HG03103 (cell line): Measurements from ENCODE around the gene SCAI.
A peak's percentile ranks its signal among the peaks of the same experiment; 100 is the strongest.
"Not testable (repeated sequence)": the region's sequence is repeated elsewhere in the genome, so short reads cannot be mapped to it uniquely, and the experiment has no call there.

ENCODE experiments used
- ATAC-seq: cut with Tn5 transposase; IDR thresholded peaks from one replicate; pipeline ENCODE4 v1.9.1; 2021; ENCODE audit warnings: low read depth; ENCODE audit not compliant: unreplicated experiment

SCAI gene

DNA sequence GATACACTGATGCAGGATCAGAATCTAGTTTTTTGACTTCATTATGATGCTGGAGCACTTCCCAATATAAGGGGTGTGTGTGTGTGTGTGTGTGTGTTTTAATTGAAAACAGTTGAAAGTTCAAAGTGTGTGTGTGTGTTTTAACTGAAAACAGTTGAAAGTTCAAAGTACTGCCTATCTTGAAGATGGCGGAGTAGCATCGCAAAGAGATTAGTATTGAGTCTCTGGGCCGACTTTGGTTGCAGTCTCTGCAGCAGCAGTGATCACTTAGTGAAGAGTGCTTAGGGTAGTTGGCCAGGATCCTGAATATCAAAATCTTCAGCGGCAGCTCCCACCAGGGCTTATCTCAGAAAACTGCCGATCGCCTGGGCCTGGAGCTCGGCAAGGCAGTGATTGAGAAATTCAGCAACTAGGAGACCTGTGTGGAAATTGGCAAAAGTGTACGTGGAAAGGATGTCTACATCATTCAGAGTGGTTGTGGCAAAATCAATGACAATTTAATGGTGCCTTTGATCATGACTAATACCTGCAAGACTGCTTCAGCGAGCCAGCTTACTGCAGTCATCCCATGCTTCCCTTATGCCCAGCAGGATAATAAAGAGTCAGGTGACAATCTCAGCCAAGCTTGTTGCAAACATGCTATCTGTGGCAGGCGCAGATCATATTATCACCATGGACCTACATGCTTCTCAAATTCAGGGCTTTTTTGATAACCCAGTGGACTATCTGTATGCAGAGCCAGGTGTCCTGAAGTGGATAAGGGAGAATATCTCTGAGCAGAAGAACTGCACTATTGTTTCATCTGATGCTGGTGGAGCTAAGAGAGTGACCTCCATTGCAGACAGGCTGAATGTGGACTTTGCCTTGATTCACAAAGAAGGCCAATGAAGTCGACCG lies 7.3 kb upstream of the SCAI start:
- no peak for ATAC-seq

DNA sequence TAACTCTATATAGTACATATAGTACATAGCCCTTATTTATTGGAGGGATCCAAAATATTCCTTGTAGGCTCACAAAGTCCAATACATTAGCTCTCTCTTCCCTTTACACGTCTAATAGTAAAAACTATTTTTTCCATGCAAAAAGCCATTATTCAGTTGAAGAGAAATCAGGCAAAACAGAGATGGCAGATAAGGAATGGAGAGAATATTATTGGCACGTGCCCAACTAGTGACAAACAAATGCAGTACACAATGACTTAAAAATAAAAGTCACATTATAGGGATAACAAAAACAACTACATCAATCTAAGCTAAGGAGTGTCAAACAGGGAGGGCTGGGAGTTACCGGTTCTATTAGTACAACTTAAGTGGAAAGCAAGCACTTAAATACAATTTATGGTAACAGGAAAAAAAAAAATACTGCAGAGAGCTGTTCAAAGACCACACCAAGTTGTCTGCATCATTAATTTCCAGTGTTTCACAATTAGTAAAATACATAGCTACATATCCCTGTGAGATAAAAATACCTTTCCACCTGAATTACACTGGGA lies 4.1 kb upstream of the SCAI start:
- ATAC-seq = no peak

DNA sequence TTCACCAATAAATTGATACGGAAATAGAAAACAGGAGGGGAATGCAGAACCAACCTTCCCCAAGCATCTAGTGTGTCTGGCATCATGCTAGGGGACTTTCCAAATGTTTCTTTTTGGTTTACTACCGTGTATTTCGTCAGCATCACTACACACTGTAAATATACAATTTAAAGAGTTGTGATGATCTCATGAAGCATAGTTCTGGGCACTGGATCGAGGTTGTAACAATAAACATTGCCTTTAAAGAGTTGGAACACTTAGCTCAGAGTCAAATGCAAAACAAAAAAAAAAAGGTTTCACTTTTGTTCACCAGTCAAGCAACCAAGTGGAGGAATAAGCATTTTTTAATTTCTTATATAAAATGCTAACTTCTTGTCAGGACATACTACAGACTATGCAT lies 2.9 kb upstream of the SCAI start:
- no peak for ATAC-seq

DNA sequence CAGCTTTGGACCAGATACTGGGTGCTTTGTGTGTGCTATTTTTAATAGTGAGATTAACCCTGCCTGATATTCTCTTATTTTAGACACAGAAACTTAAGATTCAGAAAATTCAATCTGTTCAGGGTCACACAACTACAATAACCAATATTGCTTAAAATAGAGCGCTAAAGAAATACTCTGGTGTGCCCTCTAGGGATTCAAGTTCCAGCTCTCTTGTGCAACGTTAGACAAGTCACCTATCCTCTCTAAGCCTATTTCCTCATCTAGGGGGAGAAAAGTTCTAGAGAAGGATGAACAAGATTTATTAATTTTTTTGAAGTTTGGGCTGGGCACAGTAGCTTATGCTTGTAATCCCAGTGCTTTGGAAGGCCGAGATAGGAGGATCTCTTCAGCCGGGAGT lies 2.1 kb upstream of the SCAI start:
- no peak for ATAC-seq

DNA sequence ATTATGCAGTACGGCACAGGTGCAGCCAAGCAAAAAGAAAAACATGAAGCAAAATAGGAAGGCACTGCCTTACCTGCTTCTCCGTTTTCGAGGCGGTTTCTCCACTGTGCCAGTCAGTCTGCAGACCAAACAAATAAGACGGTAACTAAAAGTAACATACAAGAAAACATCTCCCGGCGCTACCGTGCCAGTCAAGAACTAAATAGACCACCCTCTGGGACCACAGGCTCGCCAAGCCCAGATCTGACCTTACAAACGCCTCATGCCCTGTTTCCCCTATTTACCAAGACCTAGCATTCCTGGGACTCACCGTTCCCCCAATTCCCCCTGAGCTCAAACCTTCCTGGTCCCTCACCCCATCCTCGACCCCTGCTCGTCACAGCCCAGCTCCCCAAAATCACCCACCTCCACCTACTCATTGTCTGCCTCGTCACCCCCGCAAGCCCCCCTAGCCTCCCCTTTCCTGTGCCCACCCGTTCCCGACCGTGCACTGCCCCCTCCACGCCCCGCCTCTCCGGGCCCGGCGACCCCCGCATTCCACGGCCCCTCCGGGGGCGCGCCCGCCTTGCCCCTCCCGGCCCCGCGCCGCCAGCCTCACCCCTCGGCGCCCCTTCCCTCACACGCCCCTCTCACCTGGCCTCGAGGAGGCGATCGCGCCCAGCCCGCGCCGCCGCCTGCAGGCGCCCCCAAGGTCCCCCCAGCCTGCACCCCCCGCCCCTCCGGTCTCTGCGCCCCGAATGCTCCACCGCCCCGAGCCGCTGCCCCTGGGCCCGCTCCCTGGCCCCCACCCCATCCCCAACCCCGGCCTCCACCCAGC lies 560 bp downstream of the SCAI start:
- peak; percentile 27 for ATAC-seq

DNA sequence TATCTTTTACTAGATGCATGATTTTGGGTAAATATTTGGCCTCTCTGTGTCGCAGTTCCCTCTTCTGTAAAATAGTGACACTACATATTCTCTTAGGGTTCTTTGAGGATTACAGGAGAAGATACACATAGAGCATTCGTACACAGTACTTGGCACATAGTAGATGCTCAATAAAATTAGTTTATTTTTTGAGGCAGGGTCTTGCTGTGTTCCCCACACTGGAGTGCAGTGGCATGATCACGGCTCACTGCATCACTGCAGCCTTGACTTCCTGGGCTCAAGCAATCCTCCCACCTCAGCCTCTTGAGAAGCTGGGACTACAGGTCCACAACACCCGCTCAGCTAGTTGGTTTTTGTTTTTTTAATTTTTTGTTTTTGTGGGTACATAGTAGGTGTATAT lies 1.6 kb downstream of the SCAI start:
- ATAC-seq = no peak

DNA sequence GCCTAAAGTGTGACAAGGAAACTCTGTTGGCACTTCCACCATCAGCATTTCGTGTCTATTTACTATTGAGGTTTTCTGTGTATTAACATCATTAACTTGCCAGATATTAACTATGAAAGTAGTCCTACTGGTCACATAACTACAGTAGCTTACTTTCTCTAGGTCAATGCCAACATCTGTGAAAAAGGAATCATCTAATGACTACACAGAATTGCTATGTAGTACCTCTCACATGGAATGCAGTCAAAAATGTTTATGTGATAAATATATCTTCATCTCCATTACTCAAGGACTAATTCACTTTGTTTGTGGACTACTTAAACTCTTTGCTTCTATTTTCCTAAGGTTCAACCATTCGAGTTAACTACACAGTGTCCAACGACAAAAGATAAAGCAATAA lies 2.1 kb downstream of the SCAI start:
- ATAC-seq = no peak

DNA sequence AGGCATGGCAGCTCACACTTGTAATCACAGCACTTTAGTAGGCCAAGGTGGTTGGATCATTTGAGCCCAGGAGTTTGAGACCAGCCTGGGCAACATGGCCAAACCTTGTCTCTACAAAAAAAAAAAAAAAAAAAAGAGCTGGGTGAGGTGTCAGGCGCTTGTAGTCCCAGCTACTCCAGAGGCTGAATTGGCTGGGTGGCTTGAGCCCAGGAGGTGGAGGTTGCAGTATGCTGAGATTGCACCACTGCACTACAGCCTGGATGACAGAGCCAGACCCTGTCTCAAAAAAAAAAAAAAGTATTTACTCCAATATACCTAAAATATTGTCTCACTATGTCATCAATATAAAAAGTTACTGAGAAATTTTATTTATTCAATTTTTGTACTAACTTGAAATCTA lies 2.8 kb downstream of the SCAI start:
- ATAC-seq = no peak

DNA sequence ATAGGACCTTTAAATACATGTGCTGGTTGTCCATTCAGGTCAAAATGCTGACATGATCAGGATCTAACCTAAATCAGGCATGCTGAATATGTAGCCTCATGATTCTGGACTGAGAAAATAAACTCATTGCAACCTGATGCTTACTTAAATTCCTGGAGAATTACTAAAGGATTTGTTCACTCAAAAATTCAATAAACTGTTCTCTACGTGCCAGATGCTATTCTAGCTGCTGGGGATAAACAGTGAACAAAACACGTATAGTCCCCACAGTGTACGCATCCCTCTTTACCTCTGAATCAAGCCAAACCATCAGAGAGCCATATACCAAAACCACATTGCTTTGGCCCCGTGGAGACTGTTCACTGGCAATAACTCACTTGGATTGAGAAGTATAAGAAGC lies 6.1 kb downstream of the SCAI start:
- ATAC-seq = no peak

DNA sequence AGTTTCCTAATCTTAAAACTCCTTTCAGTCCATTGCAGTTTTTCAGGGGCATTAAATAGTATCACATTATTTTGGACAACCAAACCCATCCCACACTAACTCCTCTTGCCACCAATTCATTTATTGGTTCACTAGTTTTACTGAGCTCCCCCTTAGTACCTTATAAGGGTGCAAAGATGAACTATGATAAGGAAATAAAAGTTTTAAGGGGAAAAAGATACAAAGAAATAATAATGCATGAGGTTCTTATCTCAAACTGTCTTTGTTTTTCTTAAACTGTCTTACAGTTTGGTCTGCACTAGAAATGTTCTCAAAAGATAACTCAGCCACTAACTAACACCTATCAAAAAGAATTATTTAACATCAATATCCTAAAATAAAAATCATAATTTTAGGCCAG lies 8.4 kb downstream of the SCAI start:
- no peak for ATAC-seq

DNA sequence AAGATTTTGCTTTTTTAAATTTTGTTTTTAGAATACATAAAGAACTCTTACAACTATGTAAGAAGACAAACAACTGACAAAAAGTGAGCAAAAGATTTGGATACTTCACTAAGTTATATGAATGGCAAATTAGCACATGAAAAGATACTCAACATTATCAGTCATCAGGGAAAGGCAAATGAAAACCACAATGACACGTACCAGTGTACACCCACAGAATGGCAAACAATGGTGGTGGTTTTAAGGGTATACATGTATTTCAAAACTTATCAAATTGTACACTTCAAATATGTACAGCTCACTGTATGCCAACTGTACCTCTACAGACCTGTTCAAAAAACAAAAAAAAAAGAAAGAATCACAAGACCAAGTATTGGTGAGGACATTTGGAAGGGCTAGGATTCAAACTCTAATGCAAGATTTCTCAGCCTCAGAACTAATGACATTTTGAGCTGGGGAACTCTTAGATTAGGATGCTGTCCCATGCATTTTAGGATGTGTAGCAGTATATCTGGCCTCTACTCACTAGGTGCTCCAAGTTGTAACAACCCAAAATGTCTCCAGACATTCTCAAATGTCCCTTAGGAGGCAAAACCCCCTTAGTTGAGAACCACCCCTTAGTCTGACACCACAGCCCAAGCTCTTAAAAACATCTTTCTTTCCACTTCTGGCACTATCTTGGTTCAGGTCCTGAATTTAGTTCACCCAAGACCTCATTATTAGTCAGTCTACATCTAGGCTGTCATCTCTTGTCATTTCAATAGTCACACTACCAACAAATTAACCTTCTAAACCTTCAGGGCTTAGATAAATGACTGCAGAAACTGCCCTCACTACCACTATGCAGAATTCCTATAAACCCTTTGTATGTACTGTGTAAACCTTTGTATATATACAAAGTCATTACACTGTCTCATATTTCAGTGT lies 9.7 kb downstream of the SCAI start:
- no peak for ATAC-seq

DNA sequence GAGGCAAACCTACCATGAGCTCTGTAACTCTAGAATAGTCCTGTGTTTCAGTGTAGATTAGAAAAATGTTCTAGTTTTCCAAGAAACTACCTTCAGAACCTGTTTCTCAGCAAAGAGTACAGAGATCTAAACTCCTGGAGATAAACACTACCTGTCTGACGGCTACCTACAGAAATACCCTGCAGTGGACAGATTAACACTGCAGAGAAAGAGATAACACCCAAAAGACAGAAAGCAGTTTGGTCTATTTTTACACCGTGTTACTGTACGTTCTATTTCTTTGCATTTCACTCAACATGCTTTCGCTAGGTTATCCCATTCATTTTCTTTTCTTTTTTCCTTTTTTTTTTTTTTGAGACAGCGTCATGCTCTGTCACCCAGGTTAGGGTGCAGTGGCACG lies 11.6 kb downstream of the SCAI start:
- ATAC-seq = no peak

DNA sequence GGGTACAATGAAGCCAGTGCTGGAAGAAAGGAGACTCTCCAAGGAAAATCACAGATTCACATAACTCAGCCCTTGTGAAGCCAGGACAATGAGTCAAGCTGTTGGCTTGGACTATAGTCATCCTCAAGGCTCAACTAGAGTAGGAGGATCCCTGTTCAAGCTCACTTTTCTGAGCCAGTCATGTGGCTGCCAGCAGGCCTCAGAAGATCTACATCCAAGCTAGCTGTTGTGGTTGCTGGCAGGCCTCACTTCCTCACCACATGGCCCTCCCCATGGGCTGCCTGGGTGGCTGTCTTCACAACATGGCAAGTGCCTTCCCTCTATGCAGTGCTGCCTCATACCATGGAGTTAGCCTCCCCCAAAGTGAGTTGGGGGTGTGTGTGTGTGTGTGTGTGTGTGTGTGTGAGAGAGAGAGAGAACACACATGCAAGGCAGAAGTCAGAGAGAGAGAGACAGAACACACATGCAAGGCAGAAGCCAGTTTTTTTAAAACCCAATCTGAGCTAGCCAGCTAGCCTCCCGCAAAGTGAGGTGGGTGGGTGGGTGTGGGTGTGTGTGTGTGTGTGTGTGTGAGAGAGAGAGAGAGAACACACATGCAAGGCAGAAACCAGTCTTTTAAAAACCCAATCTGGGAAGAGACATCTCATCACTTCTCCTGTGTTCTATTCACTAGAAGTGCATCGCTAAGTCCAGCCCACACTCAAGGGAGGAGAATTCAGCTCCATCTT lies 17.1 kb downstream of the SCAI start:
- peak; percentile 95 for ATAC-seq

DNA sequence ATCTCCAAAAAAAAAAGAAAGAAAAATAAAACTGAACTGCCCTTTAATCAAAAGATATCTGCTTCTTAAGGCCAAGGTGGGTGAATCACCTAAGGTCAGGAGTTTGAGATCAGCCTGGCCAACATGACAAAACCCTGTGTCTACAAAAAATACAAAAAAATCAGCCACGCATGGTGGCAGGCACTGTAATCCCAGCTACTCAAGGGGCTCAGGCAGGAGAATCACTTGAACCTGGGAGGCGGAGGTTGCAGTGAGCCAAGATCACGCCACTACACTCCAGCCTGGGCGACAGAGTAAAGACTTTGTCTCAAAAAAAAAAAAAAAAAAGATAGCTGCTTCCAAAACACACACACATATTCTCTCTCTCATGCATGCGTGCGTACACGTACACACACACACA lies 17.8 kb downstream of the SCAI start:
- no peak for ATAC-seq

DNA sequence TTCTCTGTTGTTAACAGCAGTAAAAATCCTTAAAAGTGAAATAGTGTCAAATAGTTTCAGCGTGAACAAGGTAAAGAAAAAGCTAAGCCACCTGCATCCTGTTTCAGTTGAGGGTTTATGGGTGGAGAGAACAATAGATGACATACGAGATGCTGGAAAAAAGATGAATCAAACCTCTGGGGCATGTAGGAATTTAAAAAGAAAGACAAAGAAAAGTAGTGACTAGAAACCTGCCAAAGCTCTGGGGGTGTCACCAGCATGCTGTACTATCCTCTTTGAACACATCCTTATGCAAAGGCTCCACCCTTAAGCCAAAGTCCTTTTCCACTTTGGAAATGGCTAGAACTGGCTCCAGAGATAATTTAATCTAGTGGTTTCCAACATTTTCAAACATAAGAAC lies 22.2 kb downstream of the SCAI start:
- no peak for ATAC-seq

DNA sequence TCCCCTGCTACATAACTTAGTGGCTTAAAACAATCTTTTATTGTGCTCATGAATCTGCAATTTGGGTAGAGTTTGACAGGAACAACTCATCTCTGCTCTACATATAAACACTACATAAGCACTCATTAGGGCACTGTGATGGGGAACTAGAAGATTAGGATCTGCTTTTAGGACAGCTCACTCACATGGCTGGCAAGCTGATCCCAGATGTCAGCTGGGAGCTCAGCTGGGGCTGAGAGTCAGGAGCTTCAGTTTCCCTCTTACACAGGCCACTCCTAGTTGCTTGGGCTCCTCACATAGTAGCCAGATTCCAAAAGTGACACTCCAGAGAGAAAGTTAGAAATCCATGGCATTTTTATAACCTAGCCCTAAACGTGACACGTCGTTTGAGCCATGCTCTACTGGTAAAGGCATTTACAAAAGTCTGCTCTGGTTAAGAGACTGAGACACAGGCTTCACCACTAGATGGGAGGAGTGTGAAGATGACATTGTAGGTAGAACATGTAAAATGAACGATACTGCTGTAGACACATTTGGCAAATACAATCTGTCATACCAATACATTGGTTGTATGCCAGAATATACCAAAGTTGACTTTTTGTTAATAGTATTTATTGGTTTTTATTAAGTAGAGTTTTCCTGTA lies 23.6 kb downstream of the SCAI start:
- no peak for ATAC-seq

DNA sequence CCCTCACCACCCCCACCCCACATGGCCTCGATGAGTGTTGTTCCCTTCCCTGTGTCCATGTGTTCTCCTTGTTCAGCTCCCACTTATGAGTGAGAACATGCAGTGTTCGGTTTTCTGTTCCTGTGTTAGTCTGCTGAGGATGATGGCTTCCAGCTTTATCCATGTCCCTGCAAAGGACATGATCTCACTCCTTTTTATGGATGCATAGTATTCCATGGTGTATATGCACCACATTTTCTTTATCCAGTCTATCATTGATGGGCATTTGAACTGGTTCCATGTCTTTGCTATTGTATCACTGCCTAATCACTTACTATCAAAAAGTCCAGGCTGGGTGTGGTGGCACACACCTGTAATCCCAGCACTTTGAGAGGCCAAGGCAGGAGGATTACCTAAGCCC lies 24.6 kb downstream of the SCAI start:
- not testable (repeated sequence) for ATAC-seq

DNA sequence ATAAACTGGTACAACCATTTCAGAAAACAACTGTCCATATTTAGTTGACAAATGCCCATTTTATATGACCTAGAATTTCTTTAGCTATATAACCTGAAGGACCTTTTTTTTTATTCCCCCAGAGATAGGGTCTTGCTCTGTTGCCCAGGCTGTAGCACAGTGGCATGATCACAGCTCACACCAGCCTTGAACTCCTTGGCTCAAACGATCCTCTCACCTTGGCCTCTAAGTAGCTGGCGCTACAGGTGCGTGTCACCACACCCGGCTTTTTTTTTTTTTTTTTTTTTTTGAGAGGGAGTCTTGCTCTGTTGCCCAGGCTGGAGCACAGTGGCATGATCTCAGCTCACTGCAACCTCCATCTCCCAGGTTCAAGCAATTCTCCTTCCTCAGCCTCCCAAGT lies 28.8 kb downstream of the SCAI start:
- not testable (repeated sequence) for ATAC-seq

DNA sequence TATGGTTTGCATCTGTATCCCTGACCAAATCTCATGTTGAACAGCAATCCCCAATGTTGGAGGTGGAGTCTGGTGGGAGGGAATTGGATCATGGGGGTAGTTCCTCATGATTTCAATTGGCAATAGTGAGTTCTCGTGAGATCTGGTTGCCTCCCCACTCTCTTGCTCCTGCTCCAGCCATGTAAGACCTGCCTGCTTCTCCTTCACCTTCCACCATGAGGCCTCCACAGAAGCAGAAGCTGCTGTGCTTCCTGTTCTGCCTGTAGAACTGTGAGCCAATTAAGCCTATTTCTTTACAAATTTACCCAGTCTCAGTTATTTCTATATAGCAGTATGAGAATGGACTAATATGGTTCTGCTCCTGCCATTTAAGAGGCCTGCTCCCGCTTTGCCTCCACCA lies 32.9 kb downstream of the SCAI start:
- no peak for ATAC-seq
